DND-41 (cell line): ENCODE data around the gene RAMP3.

Experiments
- ATAC-seq: fragments of 200-7000 bp; cut with Tn5 transposase; 3 replicates; pipeline ENCODE4 v1.9.1; 2021; ENCODE audit warnings: low read depth; ENCODE audit not compliant: insufficient read depth
- DNase-seq: peaks from one replicate; pipeline ENCODE4 v3.0.0-alpha.2; 2020
- H2AFZ ChIP-seq: 2 replicates; pipeline ENCODE4 v1.6.0; 2012; ENCODE audit warnings: low read depth, low read length
- H3K27ac ChIP-seq: 2 replicates; pipeline ENCODE4 v1.5.1; 2012; ENCODE audit warnings: low read length, inconsistent platforms
- H3K27me3 ChIP-seq: fragments of 200-600 bp; sonication (generic); 2 replicates; pipeline ENCODE4 v1.6.0; 2012; ENCODE audit warnings: low read length, mild to moderate bottlenecking, inconsistent platforms; ENCODE audit not compliant: insufficient read depth, poor library complexity
- H3K36me3 ChIP-seq: 2 replicates; pipeline ENCODE4 v1.5.1; 2012; ENCODE audit warnings: low read length, inconsistent platforms; ENCODE audit not compliant: insufficient read depth
- H3K4me1 ChIP-seq: 2 replicates; pipeline ENCODE4 v1.5.1; 2012; ENCODE audit warnings: mild to moderate bottlenecking, low read length; ENCODE audit not compliant: insufficient read depth
- H3K4me2 ChIP-seq: 2 replicates; pipeline ENCODE4 v1.6.0; 2012; ENCODE audit warnings: mild to moderate bottlenecking, moderate library complexity, low read length, inconsistent platforms; ENCODE audit not compliant: insufficient read depth
- H3K4me3 ChIP-seq, 2 experiments: fragments of 200-600 bp in 1 of 2; shearing (Covaris generic) in 1 of 2; 2 replicates each; pipeline ENCODE4 v1.5.1; 2012 to 2016; ENCODE audit warnings: inconsistent platforms in 2 of 2, low read length in 2 of 2, mild to moderate bottlenecking in 2 of 2, low read depth in 1 of 2, moderate library complexity in 1 of 2
- H3K79me2 ChIP-seq: 2 replicates; pipeline ENCODE4 v1.6.0; 2012; ENCODE audit warnings: low read length, inconsistent platforms; ENCODE audit not compliant: insufficient read depth
- H3K9ac ChIP-seq: 2 replicates; pipeline ENCODE4 v1.6.0; 2012; ENCODE audit warnings: low read depth, mild to moderate bottlenecking, inconsistent platforms, low read length, moderate library complexity
- H3K9me3 ChIP-seq: 2 replicates; pipeline ENCODE4 v1.5.1; 2012; ENCODE audit warnings: low read length, moderate library complexity, mild to moderate bottlenecking, inconsistent platforms; ENCODE audit not compliant: insufficient read depth, severe bottlenecking
- H4K20me1 ChIP-seq: 2 replicates; pipeline ENCODE4 v1.6.0; 2012; ENCODE audit warnings: low read length; ENCODE audit not compliant: insufficient read depth
- CTCF ChIP-seq: IDR thresholded peaks from 2 replicates; pipeline ENCODE4 v1.5.1; 2012; ENCODE audit warnings: borderline replicate concordance, low read length, moderate library complexity, mild to moderate bottlenecking; ENCODE audit not compliant: poor library complexity, severe bottlenecking; ENCODE audit errors: extremely low read depth
- EZH2 ChIP-seq: IDR thresholded peaks from 3 replicates; pipeline ENCODE4 v1.6.1; 2012; ENCODE audit warnings: borderline replicate concordance, low read depth, mild to moderate bottlenecking, moderate library complexity, low read length, inconsistent platforms; ENCODE audit not compliant: severe bottlenecking

RAMP3 gene

GRCh38 chr7:45190406-45191165 is 33.0 kb downstream of the RAMP3 start:
- no peak overlapping the region for H3K27ac ChIP-seq
- H4K20me1 ChIP-seq: no peaks in the 10 kb centered on the region
- no peaks in the 10 kb centered on the region for H3K79me2 ChIP-seq
- no peak for ATAC-seq
- DNase-seq: no peak
- H3K27me3 ChIP-seq: peaks cover 19% of the 10 kb centered on the region
- no peak overlapping the region for H2AFZ ChIP-seq
- no peak for TF ChIP-seq EZH2
- no peak for TF ChIP-seq CTCF
- no peak overlapping the region for H3K4me2 ChIP-seq
- no peak overlapping the region for H3K9ac ChIP-seq
- H3K36me3 ChIP-seq: no peaks in the 10 kb centered on the region
- no peak overlapping the region for H3K4me3 ChIP-seq
- no peaks in the 10 kb centered on the region for H3K9me3 ChIP-seq
- no peaks in the 10 kb centered on the region for H3K4me1 ChIP-seq

- H4K20me1 ChIP-seq: no peaks in the 10 kb centered on the region
- H3K27me3 ChIP-seq: peaks cover 22% of the 10 kb centered on the region
- H3K4me2 ChIP-seq: no peak overlapping the region
- H3K4me1 ChIP-seq: no peaks in the 10 kb centered on the region
- H3K27ac ChIP-seq: no peak overlapping the region
- DNase-seq (no peak), ATAC-seq (no peak)
- no peaks in the 10 kb centered on the region for H3K36me3 ChIP-seq
- no peak overlapping the region for H3K9ac ChIP-seq
- no peaks in the 10 kb centered on the region for H3K9me3 ChIP-seq
- H3K4me3 ChIP-seq: no peak overlapping the region
- H2AFZ ChIP-seq: no peak overlapping the region
- H3K79me2 ChIP-seq: no peaks in the 10 kb centered on the region
- TF ChIP-seq CTCF (no peak), EZH2 (no peak)
Observed at GRCh38 chr7:45191396-45191795, 33.8 kb downstream of the RAMP3 start.

GRCh38 chr7:45192621-45193041 is 35.0 kb downstream of the RAMP3 start:
- Histone ChIP-seq H4K20me1 (no peaks in the 10 kb centered on the region), H3K4me1 (no peaks in the 10 kb centered on the region), H3K4me3 (no peak overlapping the region), H3K79me2 (no peaks in the 10 kb centered on the region), H3K4me2 (no peak overlapping the region), H3K27me3 (peaks cover 15% of the 10 kb centered on the region), H3K9me3 (no peaks in the 10 kb centered on the region), H3K36me3 (no peaks in the 10 kb centered on the region), H3K27ac (no peak overlapping the region), H3K9ac (no peak overlapping the region), H2AFZ (no peak overlapping the region)
- no peak for TF ChIP-seq CTCF
- TF ChIP-seq EZH2: no peak
- DNase-seq (no peak), ATAC-seq (no peak)
